H9 (cell line): Measurements from ENCODE around the gene SPATA1. TPM values are rescaled to one million over a fixed set of nuclear protein-coding genes. Genes with fewer than 3 reads are reported as not detected.

Source experiments
- DNase-seq: peaks from one replicate; pipeline ENCODE4 v3.0.0-alpha.2; 2017
- H2AFZ ChIP-seq: one replicate; pipeline ENCODE4 v1.6.1; 2013; ENCODE audit warnings: mild to moderate bottlenecking, low read length, control low read depth, moderate library complexity
- H2AK5ac ChIP-seq: 2 replicates; pipeline ENCODE4 v1.6.1; 2013; ENCODE audit warnings: low read length, control low read depth, mixed read lengths; ENCODE audit not compliant: insufficient read length
- H2BK120ac ChIP-seq: one replicate; pipeline ENCODE4 v1.6.1; 2013; ENCODE audit warnings: low read depth, mild to moderate bottlenecking, low read length, control low read depth, inconsistent platforms; ENCODE audit not compliant: poor library complexity, severe bottlenecking
- H2BK12ac ChIP-seq: 2 replicates; pipeline ENCODE4 v1.6.1; 2013; ENCODE audit warnings: low read length, control low read depth, mixed read lengths, low read depth; ENCODE audit not compliant: insufficient read length
- H2BK15ac ChIP-seq: 2 replicates; pipeline ENCODE4 v1.6.1; 2013; ENCODE audit warnings: low read depth, low read length, control low read depth
- H2BK20ac ChIP-seq: one replicate; pipeline ENCODE4 v1.6.1; 2013; ENCODE audit warnings: low read depth, mild to moderate bottlenecking, low read length, control low read depth, inconsistent platforms; ENCODE audit not compliant: poor library complexity, severe bottlenecking
- H2BK5ac ChIP-seq: 2 replicates; pipeline ENCODE4 v1.6.1; 2013; ENCODE audit warnings: low read length, control low read depth, mixed read lengths; ENCODE audit not compliant: insufficient read length
- H3K14ac ChIP-seq: 2 replicates; pipeline ENCODE4 v1.6.1; 2013; ENCODE audit warnings: low read length, control low read depth; ENCODE audit not compliant: insufficient read depth
- H3K18ac ChIP-seq: 2 replicates; pipeline ENCODE4 v1.6.1; 2013; ENCODE audit warnings: low read depth, mild to moderate bottlenecking, mixed read lengths, low read length, control low read depth; ENCODE audit not compliant: insufficient read length
- H3K23ac ChIP-seq: 2 replicates; pipeline ENCODE4 v1.6.1; 2013; ENCODE audit warnings: low read length, control low read depth, mixed read lengths, low read depth; ENCODE audit not compliant: insufficient read length
- H3K23me2 ChIP-seq: 2 replicates; pipeline ENCODE4 v1.6.1; 2013; ENCODE audit warnings: low read depth, mild to moderate bottlenecking, mixed read lengths, low read length, control low read depth; ENCODE audit not compliant: insufficient read length, poor library complexity, severe bottlenecking
- H3K27ac ChIP-seq: 2 replicates; pipeline ENCODE4 v1.5.1; 2013; ENCODE audit warnings: low read length, control low read depth, mixed read lengths, low read depth; ENCODE audit not compliant: insufficient read length
- H3K27me3 ChIP-seq: 2 replicates; pipeline ENCODE4 v1.6.1; 2013; ENCODE audit warnings: low read length, control low read depth, inconsistent platforms; ENCODE audit not compliant: insufficient read depth
- H3K4ac ChIP-seq: 2 replicates; pipeline ENCODE4 v1.6.1; 2013; ENCODE audit warnings: low read depth, mild to moderate bottlenecking, control low read depth, inconsistent platforms, low read length, moderate library complexity
- H3K4me1 ChIP-seq: 2 replicates; pipeline ENCODE4 v1.6.1; 2013; ENCODE audit warnings: low read length, control low read depth, inconsistent platforms; ENCODE audit not compliant: insufficient read depth
- H3K4me2 ChIP-seq: 2 replicates; pipeline ENCODE4 v1.6.1; 2013; ENCODE audit warnings: low read length, control low read depth, mixed read lengths; ENCODE audit not compliant: insufficient read length, insufficient read depth
- H3K56ac ChIP-seq: 2 replicates; pipeline ENCODE4 v1.6.1; 2013; ENCODE audit warnings: low read depth, mild to moderate bottlenecking, mixed read lengths, low read length, control low read depth; ENCODE audit not compliant: insufficient read length
- H3K79me1 ChIP-seq: 2 replicates; pipeline ENCODE4 v1.6.1; 2013; ENCODE audit warnings: low read depth, mild to moderate bottlenecking, moderate library complexity, low read length, control low read depth, inconsistent platforms; ENCODE audit not compliant: insufficient read depth, poor library complexity, severe bottlenecking
- H3K79me2 ChIP-seq: 2 replicates; pipeline ENCODE4 v1.6.1; 2013; ENCODE audit warnings: low read length, control low read depth, inconsistent platforms; ENCODE audit not compliant: insufficient read depth
- H3K9ac ChIP-seq: 2 replicates; pipeline ENCODE4 v1.6.1; 2013; ENCODE audit warnings: low read length, control low read depth, mixed read lengths; ENCODE audit not compliant: insufficient read length; ENCODE audit errors: extremely low read depth
- H3K9me3 ChIP-seq: one replicate; pipeline ENCODE4 v1.6.1; 2013; ENCODE audit warnings: low read depth, low read length, inconsistent platforms; ENCODE audit not compliant: control insufficient read depth
- H3T11ph ChIP-seq: one replicate; pipeline ENCODE4 v1.6.1; 2013; ENCODE audit warnings: mild to moderate bottlenecking, low read length, control low read depth, inconsistent platforms
- H4K20me1 ChIP-seq: one replicate; pipeline ENCODE4 v1.6.1; 2013; ENCODE audit not compliant: control insufficient read depth, insufficient read length, insufficient read depth
- H4K5ac ChIP-seq: 2 replicates; pipeline ENCODE4 v1.6.1; 2013; ENCODE audit warnings: low read depth, mild to moderate bottlenecking, mixed read lengths, low read length, control low read depth; ENCODE audit not compliant: insufficient read length
- H4K8ac ChIP-seq: replicated peaks from 2 replicates; pipeline ENCODE4 v1.6.1; 2013; ENCODE audit warnings: low read length, control low read depth, mixed read lengths, low read depth; ENCODE audit not compliant: insufficient read length
- H4K91ac ChIP-seq: 2 replicates; pipeline ENCODE4 v1.6.1; 2013; ENCODE audit warnings: low read depth, mild to moderate bottlenecking, moderate library complexity, mixed read lengths, low read length, control low read depth; ENCODE audit not compliant: insufficient read length
- H3K27ac Mint-ChIP-seq, 3 experiments: 2 replicates in 2 of 3; 3 replicates in 1 of 3; pipeline ENCODE4 v1.8.0; 2020 to 2021; ENCODE audit warnings: mixed read lengths in 3 of 3, mild to moderate bottlenecking in 1 of 3, moderate library complexity in 1 of 3
- H3K27me3 Mint-ChIP-seq: 2 replicates; pipeline ENCODE4 v1.8.0; 2021; ENCODE audit warnings: low read depth, mild to moderate bottlenecking, moderate library complexity, mixed read lengths
- H3K36me3 Mint-ChIP-seq, 3 experiments: 2 replicates in 2 of 3; 3 replicates in 1 of 3; pipeline ENCODE4 v1.8.0; 2020 to 2021; ENCODE audit warnings: low read depth in 3 of 3, mixed read lengths in 3 of 3; ENCODE audit not compliant: insufficient read depth in 1 of 3
- H3K4me1 Mint-ChIP-seq, 2 experiments: 2 replicates each; pipeline ENCODE4 v1.8.0; 2020; ENCODE audit warnings: mixed read lengths in 2 of 2
- H3K4me3 Mint-ChIP-seq, 2 experiments: 2 replicates in 1 of 2; 3 replicates in 1 of 2; pipeline ENCODE4 v1.8.0; 2020 to 2021; ENCODE audit warnings: mild to moderate bottlenecking in 2 of 2, mixed read lengths in 2 of 2, moderate library complexity in 1 of 2
- H3K9me3 Mint-ChIP-seq, 2 experiments: 2 replicates in 1 of 2; 3 replicates in 1 of 2; pipeline ENCODE4 v1.8.0; 2020; ENCODE audit warnings: mild to moderate bottlenecking in 2 of 2, mixed read lengths in 2 of 2, moderate library complexity in 1 of 2
- CTCF ChIP-seq: fragments of 200-600 bp; sonication (generic); conservative IDR thresholded peaks from 3 replicates; pipeline ENCODE4 v1.8.0; 2021; ENCODE audit warnings: antibody characterized with exemption, mild to moderate bottlenecking
- WGBS: extraction: QIAGEN DNeasy Blood & Tissue Kit; methylation state at CpG from one replicate; pipeline ENCODE4 v1.1.7; 2013; ENCODE audit warnings: missing lambda C conversion rate, low lambda C conversion rate, mixed read lengths; ENCODE audit not compliant: insufficient read length; ENCODE audit errors: extremely low coverage; 5-methylcytosine and 5-hydroxymethylcytosine counted together
- total RNA-seq: library from RNA; stranded (reverse); gene quantifications from 2 replicates; pipeline ENCODE4 v1.2.1, GENCODE V29; 2021

SPATA1 gene
- total RNA-seq, 1 experiment from 2014 or later: not detected

- H3K4me3 Mint-ChIP-seq: no peak overlapping the region
- H2AFZ ChIP-seq: no peak overlapping the region
- no peaks in the 10 kb centered on the region; the same call in 1 of the 2 replicates for H3K27me3 ChIP-seq
- no peak overlapping the region for H3K4ac ChIP-seq
- H3K56ac ChIP-seq: no peak overlapping the region
- WGBS: no CpG with 5 or more reads among the region's 15 CpGs
- no peak overlapping the region for H3K27ac ChIP-seq
- no peak overlapping the region for H3K9ac ChIP-seq
- peaks cover 4% of the 10 kb centered on the region for H3K27me3 Mint-ChIP-seq
- H4K91ac ChIP-seq: no peak overlapping the region
- peak; percentile 69 for DNase-seq
- H3K9me3 Mint-ChIP-seq: peaks cover 31 to 38% of the 10 kb centered on the region in 2 experiments
- no peak overlapping the region for H2AK5ac ChIP-seq
- H3K4me2 ChIP-seq: no peak overlapping the region
- no peak overlapping the region for H3K18ac ChIP-seq
- no peaks in the 10 kb centered on the region for H3K79me2 ChIP-seq
- H4K5ac ChIP-seq: no peak overlapping the region
- H3K4me1 ChIP-seq: no peaks in the 10 kb centered on the region
- no peak overlapping the region for H2BK12ac ChIP-seq
- H2BK20ac ChIP-seq: no peak overlapping the region
- H3T11ph ChIP-seq: no peak overlapping the region
- H3K36me3 Mint-ChIP-seq: peaks cover 20 to 30% (median 23%) of the 10 kb centered on the region in 3 experiments
- no peak overlapping the region for H3K14ac ChIP-seq
- H2BK15ac ChIP-seq: no peak overlapping the region
- H3K9me3 ChIP-seq: peaks cover 15% of the 10 kb centered on the region
- H3K79me1 ChIP-seq: no peaks in the 10 kb centered on the region
- no peaks in the 10 kb centered on the region for H4K20me1 ChIP-seq
- no peaks in the 10 kb centered on the region for H3K23me2 ChIP-seq
- no peak overlapping the region for H4K8ac ChIP-seq
- no peak overlapping the region for H3K27ac Mint-ChIP-seq
- TF ChIP-seq CTCF: peak; percentile 74
- H3K4me1 Mint-ChIP-seq: peaks cover 9 to 12% of the 10 kb centered on the region in 2 experiments
- H3K23ac ChIP-seq: no peak overlapping the region
- no peak overlapping the region for H2BK120ac ChIP-seq
- no peak overlapping the region for H2BK5ac ChIP-seq
Observed at GRCh38 chr1:84603941-84604830, 98.0 kb downstream of the SPATA1 start.
